Natural killer cell treated with Interleukin-12 subunit alpha and Interleukin-12 subunit beta and Interleukin-15 and Interleukin-18, amount 100 ng/mL, for 72 hours (primary cell): ENCODE measurements around the gene LUC7L. TPM values are rescaled to one million over a fixed set of nuclear protein-coding genes. Genes with fewer than 3 reads are reported as not detected.

Experiments used
- ATAC-seq, 2 donors: fragments of 150-1000 bp; cut with Tn5 transposase in 1 of 2; sonication (Bioruptor Pico), chemical (Tn5 transposase) in 1 of 2; 2 replicates each; pipeline ENCODE4 v1.10.0; 2021
- DNase-seq: peaks from one replicate; pipeline ENCODE4 v3.0.0; 2022; ENCODE audit warnings: low spot score
- H3K27ac Mint-ChIP-seq, 2 donors: 1 replicate in 1 of 2; 2 replicates in 1 of 2; pipeline ENCODE4 v1.8.0; 2022; ENCODE audit warnings: mixed read lengths in 2 of 2, mild to moderate bottlenecking in 1 of 2, moderate library complexity in 1 of 2
- H3K27me3 Mint-ChIP-seq, 2 donors: 1 replicate in 1 of 2; 2 replicates in 1 of 2; pipeline ENCODE4 v1.8.0; 2022; ENCODE audit warnings: mixed read lengths in 2 of 2
- H3K36me3 Mint-ChIP-seq: one replicate; pipeline ENCODE4 v1.8.0; 2022; ENCODE audit warnings: mixed read lengths
- H3K4me1 Mint-ChIP-seq, 2 donors: 1 replicate in 1 of 2; 2 replicates in 1 of 2; pipeline ENCODE4 v1.8.0; 2022; ENCODE audit warnings: low read depth in 2 of 2, mixed read lengths in 2 of 2, mild to moderate bottlenecking in 1 of 2
- H3K4me3 Mint-ChIP-seq: one replicate; pipeline ENCODE4 v1.8.0; 2022; ENCODE audit warnings: mixed read lengths
- H3K9me3 Mint-ChIP-seq: 2 replicates; pipeline ENCODE4 v1.8.0; 2022; ENCODE audit warnings: mixed read lengths
- total RNA-seq, 2 donors: library from RNA; stranded (reverse); gene quantifications; one replicate each; pipeline ENCODE4 v1.2.3, GENCODE V29; 2022

The LUC7L gene, protein sequence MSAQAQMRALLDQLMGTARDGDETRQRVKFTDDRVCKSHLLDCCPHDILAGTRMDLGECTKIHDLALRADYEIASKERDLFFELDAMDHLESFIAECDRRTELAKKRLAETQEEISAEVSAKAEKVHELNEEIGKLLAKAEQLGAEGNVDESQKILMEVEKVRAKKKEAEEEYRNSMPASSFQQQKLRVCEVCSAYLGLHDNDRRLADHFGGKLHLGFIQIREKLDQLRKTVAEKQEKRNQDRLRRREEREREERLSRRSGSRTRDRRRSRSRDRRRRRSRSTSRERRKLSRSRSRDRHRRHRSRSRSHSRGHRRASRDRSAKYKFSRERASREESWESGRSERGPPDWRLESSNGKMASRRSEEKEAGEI
- 100 to 1,000 TPM in 1 of 2 donors, 10 to 100 TPM in 1; 54.2 to 115 TPM for total RNA-seq

DNA sequence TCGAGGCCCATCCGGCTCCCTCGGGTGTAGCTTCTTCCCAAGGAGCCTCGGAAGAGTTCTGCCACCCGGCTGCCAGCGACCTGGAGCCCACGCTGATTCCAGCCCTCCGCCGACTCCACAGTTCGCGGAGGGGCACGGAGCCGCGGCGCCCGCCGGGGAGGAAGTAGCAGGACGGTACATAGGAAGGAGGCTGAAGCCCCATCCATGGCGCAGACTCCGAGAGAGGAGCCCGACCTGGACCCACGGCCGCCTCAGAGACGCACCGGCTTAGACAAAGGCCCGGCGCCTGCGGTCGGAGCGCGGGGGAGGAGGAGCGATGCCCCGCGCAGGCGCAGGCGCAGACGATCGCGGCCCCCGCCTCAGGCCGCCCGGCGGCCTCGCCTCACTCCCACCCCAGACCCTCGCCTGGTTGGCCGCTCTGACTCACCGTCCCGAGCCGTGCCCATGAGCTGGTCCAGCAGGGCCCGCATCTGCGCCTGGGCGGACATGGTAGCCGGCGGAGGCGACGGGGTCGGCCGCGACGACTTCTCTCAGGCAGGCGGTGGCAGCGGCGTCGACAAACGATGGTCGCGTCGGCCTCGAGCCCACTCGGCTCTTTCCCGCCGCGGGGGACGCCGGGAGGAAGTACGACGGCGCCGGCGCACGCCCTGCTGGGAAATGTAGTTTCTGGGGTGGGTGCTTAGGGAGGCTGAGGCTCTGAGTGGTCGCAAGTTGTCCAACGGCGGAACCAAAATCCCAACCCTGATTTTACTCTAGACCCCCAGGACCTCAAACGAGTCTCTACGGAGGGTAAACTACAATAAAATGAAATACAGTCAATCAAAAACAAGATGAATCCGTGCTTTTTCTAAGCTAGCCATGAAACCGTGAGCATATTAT lies at the start of gene LUC7L:
Gene LUC7L, minus strand, starts transcription at position 598 of the 879 bp plus-strand sequence. Its CDS starts 110 bp downstream, at position 488.
- Mint-ChIP-seq H3K9me3 (no peaks in the 10 kb centered on the region), H3K27ac (peak within 1 kb of the TSS; percentile 81 to 82), H3K4me1 (peaks cover 19 to 24% of the 10 kb centered on the region in 2 donors), H3K4me3 (peak within 1 kb of the TSS; percentile 88), H3K27me3 (no peaks in the 10 kb centered on the region), H3K36me3 (peaks cover 6% of the 10 kb centered on the region)
- DNase-seq (peak; percentile 91), ATAC-seq (peak; percentile 95 to 96)

DNA sequence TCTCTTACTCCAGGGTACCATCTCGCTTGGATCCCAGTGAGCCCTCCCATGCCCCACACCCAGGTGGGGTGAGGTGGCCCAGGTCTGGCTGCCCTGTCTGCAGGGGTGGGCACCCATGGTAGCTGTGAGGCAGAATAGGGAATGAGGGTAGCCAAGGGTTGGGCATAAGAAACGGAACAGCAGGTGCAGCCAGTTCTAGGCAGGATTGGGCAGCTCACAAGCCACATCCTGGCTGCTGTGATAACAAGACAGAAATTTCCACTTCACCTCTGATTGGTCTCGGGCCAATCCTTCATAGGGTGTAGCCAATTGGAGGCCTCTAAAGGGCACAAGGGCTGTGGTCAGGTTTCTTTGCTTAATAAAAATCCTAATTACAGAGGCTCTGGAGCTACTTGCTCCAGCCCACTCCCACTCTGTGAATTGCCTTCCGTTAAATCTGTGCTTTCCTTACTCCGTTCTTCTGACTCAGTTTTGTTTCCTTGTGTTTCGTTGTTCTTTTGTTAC lies 49.7 kb upstream of the LUC7L start:
- H3K27ac Mint-ChIP-seq: no peak overlapping the region
- ATAC-seq (peak in 1 of 2 donors; percentile 50), DNase-seq (no peak)
- H3K9me3 Mint-ChIP-seq: no peaks in the 10 kb centered on the region
- H3K27me3 Mint-ChIP-seq: no peaks in the 10 kb centered on the region
- peaks cover 6 to 7% of the 10 kb centered on the region in 2 donors for H3K4me1 Mint-ChIP-seq
- H3K36me3 Mint-ChIP-seq: no peaks in the 10 kb centered on the region
- H3K4me3 Mint-ChIP-seq: no peak overlapping the region

DNA sequence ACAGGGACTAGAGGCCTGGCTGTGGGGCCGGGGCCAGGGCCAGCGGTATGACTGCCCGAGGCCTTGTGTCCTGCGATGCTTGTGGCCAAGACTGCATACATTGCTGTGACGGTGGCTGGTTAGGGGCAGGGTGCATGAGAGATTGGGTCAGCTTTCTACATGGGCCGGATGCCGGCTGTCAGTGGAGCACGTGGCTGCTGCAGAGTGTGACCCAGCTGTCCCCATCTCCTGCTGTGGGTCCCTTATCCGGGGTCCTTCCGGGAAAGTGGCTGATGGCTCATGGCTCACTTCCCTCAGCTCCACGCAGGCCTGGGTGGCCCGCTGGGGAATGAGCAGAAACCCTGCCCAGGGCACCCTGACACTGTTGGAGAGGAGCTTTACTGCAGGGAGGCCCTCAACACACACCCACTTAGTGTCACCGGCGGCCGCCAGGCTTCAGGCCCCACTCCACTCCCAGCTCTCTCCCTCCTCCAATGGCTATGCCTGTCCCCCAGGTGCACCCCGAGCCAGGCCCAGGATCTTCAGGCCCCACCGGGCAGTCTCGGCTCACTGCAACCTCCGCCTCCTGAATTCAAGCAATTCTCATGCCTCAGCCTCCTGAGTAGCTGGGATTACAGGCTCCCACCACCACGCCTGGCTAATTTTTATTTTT lies 47.3 kb upstream of the LUC7L start:
- Mint-ChIP-seq H3K36me3 (no peaks in the 10 kb centered on the region), H3K27me3 (no peaks in the 10 kb centered on the region), H3K4me1 (peaks cover 6 to 7% of the 10 kb centered on the region in 2 donors), H3K4me3 (peak overlapping the region; percentile 42), H3K27ac (no peak overlapping the region), H3K9me3 (no peaks in the 10 kb centered on the region)
- ATAC-seq (no peak), DNase-seq (no peak)

DNA sequence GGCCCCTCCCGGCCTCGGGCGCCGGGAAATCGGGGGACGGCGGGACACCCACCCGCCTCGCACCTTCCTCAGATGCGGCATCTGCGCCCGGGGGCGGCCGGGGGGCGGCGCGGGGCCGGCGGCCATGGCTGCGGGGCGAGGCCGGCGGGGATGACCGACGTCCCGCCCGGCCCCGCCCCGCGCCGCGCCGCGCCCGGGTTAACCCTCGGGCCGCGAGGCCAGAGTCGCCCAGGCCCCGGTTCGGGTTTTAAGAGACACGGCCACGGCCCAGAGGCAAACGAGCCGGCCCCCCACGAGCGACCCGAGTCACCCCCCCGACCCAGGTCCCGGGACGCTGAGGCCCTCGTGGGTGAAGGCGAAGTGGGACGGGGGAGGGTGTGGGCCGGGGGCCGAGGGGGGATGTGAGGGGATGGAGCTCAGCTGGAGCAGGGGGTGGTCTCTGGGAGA lies 46.6 kb upstream of the LUC7L start, which contains the start of gene RGS11:
Gene RGS11, minus strand, starts transcription at position 159 of the 447 bp plus-strand sequence. Its CDS starts 33 bp downstream, at position 126.
- Mint-ChIP-seq H3K4me1 (peaks cover 6 to 7% of the 10 kb centered on the region in 2 donors), H3K4me3 (peak within 1 kb of the TSS; percentile 42), H3K9me3 (no peaks in the 10 kb centered on the region), H3K36me3 (no peaks in the 10 kb centered on the region), H3K27me3 (no peaks in the 10 kb centered on the region), H3K27ac (no peak within 1 kb of the TSS)
- ATAC-seq (no peak), DNase-seq (no peak)

DNA sequence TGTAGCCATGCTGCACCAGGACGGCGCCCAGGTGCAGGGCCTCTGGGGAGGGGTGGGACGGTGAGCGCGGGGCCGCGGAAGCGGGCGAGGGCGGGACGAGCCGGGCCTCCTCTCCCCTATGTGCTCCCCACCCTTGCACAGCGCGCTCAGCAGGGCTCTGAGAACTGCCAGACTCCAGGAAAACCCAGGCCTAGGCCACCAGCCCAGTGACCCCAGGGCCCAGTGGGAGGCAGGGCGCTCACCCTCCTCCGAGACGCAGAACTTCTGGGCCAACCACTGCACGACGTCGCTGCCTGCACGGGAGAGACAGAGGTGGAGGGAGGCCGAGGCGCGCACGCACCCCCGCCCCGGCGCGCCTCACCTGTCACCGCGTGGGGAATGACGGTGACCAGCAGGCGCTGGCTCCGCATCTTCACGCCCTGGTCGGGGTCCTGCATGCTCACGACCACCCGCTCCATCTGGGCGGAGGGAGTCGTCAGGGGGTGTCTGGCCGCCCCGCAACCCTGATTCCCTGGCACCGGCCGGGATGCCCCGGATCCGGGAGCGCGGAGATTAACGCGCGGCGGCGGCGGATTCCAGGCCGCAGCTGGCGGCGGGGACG lies 45.9 kb upstream of the LUC7L start:
- H3K4me3 Mint-ChIP-seq: no peak overlapping the region
- peak in 1 of 2 donors; percentile 18 for ATAC-seq
- DNase-seq: no peak
- H3K27ac Mint-ChIP-seq: no peak overlapping the region
- H3K9me3 Mint-ChIP-seq: no peaks in the 10 kb centered on the region
- H3K36me3 Mint-ChIP-seq: no peaks in the 10 kb centered on the region
- peaks cover 6 to 7% of the 10 kb centered on the region in 2 donors for H3K4me1 Mint-ChIP-seq
- H3K27me3 Mint-ChIP-seq: no peaks in the 10 kb centered on the region

DNA sequence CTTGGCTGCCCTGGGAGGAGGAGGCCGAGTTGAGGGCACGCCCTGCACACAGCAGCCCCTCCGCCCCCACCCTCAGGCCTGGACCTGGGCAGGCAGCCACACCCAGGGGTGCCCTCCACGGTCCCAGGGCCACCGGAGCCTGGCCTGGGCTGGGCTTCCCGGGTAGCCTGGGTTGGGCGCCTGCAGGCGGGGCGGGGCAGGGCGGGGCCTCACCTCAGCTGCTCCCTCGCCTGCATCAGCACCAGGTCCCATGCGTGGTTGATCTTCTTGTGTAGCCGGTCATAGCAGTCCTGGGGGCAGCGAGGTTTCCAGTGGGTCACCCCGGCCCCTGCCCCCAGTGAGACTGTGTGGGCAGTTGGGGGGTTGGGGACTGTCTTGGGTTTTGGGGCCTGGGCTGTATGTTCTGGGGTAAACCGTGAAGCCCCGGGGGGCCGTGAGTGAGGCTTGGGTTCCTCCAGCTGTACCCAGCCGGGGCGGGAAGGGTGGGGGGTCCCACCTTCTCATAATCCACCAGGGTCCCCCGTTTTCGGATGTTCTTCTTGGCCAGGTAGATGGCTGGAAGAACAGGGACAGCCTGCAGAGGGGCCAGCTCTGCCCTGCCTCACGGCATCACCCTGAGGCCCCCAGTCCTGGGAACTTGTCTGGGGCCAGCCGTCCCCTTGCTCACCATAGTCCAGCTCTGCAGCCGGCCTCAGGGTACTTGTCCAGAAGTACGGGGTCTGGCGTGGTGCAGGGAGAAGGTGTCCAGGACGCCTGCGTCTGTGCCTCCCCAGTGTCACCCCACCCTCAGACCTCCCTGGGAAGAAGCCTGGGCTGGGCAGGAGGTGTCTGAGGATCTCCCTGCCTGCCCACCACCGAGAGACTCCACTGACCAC lies 44.5 kb upstream of the LUC7L start:
- no peak overlapping the region for H3K27ac Mint-ChIP-seq
- no peaks in the 10 kb centered on the region for H3K27me3 Mint-ChIP-seq
- DNase-seq: no peak
- ATAC-seq: no peak
- no peaks in the 10 kb centered on the region for H3K9me3 Mint-ChIP-seq
- no peaks in the 10 kb centered on the region for H3K36me3 Mint-ChIP-seq
- H3K4me1 Mint-ChIP-seq: peaks cover under 1 to 2% of the 10 kb centered on the region in 2 donors
- no peak overlapping the region for H3K4me3 Mint-ChIP-seq

DNA sequence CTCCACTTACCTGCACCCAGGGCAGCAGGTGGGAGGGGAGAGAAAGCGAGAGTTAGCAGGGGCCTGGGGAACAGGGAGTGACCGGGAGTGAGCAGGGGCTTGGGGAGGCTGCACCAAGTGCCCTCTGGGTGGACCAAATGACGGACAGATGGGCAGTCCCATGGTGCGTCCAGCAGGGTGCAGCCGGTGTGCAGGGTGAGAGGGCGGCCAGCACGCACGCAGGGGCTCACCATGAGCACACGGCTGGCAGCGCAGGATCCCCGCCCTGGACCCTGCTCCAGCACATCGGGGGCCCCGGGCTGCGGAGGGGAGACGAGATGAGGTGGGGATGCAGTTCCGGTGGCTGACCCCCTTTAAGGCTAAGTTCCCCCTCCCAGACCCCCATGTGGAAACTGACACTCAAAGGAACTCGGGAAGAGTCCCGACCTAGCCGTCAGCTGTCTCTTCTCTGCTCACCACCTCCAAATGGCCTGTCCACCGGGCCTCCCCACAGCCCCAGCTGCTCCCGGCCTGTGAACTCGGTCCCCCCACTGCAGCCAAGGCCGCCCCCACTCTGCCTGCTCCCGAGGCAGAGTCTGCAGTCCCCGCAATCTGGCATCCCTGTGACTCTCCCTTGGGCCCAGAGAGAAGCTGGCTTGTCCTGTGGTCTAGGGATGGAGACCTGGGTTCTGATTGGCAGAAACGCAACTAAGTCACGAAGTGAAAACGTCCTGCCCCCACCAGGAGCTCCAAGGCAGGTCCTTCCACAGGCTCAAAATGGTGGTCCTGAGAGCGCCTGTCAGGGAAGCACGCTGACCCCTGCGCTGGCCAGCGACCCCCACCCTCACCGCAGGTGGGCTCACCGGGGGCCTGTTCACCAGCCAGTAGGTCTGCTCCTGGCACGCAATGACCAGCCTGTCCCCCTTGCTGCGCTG lies 43.6 kb upstream of the LUC7L start:
- no peak overlapping the region for H3K27ac Mint-ChIP-seq
- H3K27me3 Mint-ChIP-seq: no peaks in the 10 kb centered on the region

DNA sequence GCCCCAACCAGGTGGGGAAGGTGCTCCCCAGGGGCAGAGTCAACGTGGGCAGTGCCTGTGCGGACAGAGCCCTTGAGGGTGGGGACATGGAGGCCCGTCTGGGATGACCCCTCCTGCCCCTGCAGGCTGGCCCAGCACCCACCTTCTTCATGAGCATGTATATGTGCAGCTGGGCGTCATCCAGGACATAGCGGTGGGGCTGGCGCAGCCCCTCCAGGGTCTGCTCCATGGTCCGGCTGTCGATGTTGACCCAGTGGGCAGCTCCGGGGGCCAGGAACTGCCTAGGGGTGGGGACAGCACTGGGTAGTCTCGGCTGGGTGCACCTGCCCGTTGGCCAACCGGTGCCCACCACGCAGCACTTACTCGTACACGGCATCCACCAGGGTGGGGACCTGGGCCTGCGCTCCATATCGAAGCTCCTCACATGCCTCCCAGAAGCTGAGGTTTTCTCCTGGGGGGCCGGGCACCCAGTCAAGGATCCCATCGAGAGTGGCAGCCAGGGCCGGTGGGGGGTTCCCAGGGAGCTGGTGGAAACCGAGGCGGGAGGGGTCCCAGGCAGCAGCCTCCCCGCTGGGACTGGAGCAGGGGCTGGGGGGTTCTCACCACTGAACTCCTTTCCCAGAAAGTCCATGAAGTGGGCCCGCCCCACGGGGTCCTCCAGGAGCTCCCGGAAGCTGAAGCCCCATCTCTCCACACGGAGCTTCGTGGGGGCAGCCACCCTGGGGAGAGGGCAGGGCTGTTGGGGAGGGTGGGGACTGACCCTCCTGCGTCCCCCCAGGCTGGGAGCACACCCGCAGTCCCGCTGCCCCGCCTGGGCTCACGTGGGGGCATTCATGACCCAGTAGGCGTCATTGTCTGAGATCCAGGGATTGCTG lies 41.4 kb upstream of the LUC7L start:
- H3K4me1 Mint-ChIP-seq: peaks cover 8 to 10% of the 10 kb centered on the region in 2 donors
- H3K9me3 Mint-ChIP-seq: no peaks in the 10 kb centered on the region
- H3K4me3 Mint-ChIP-seq: no peak overlapping the region
- ATAC-seq: no peak
- no peak for DNase-seq
- H3K27ac Mint-ChIP-seq: no peak overlapping the region
- no peaks in the 10 kb centered on the region for H3K27me3 Mint-ChIP-seq
- H3K36me3 Mint-ChIP-seq: no peaks in the 10 kb centered on the region

More for the DNA sequence above, 43.6 kb upstream of the LUC7L start:
- no peaks in the 10 kb centered on the region for H3K9me3 Mint-ChIP-seq
- H3K4me1 Mint-ChIP-seq: peaks cover 2% of the 10 kb centered on the region in 2 donors
- DNase-seq (no peak), ATAC-seq (no peak)
- no peak overlapping the region for H3K4me3 Mint-ChIP-seq
- H3K36me3 Mint-ChIP-seq: no peaks in the 10 kb centered on the region

DNA sequence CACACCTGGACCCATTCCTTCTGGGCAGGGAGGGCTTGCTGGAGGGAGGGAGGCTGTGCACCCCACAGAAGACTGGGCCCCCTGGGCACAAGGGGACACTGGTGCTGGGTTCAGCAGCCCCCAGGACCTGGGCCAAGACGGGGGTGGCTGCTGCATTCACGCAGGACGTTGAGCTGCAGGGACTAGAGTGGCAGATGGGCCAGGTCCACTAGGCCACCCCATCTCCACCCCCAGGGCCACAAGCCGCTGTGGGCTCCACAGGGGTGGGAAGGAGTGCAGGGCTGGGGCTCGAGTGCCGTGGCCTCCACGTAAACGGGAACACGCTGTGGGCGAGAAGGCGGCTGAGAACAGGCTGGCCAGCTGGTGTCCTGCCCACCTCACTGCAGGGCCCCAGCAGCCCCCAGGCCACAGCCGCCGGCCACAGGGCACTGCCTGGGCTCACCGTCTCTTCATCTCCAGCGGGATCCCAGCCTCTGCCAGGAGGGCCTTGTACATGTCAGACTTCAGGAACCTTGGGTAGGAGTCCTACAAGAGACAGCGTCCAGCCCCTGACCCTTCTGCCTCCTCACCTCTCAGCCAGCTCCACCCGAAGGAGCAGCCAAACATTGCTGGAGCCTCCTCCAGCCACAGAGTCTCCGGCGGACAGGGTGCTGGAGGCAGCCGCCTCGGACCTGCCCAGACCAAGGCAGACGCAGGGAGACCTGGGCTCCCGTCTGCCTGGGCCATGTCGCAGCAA lies 40.0 kb upstream of the LUC7L start:
- ATAC-seq (no peak), DNase-seq (no peak)
- no peaks in the 10 kb centered on the region for H3K36me3 Mint-ChIP-seq

DNA sequence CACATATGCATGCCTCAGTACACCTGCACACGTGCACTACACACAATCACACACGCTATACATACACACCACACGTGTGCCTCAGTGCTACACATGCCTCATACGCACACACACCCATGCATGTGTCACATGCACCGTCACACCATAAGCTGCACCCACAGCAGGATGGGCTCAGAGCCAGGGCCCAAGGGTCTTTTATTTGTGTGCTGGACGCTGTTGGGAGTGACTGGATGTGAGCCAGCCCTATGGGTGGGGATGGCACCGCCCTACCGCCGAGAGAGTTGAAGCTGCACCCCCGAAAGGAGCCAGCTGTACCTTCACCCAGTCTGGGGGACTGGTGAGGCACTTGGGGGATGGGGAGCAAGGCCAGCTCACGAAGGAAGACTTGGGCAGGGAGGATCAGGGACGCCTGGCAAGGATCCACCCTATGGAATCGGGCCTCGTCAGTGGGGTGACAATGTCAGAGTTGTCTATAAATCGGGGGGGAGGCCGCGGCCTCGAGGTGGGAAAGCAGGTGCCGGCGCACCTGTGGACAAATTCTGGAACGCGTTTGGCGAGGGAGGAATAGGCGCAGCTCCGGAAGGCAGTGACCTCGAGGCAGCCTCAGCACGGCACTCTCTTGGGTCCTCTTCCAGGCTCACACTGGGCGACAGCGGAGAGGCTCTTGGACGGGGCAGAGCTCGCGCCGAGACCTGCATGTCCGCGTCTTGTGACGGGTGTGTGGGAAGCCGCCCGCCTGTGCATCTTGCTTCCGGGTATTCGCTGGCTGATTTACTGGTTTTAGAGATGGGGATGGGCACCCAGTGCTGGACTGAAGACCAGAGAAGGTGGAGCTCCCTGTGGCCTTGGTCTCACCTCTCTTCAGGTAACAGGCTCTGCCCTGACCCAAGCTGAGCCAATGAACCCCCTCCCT lies 39.1 kb upstream of the LUC7L start:
- Mint-ChIP-seq H3K27me3 (no peaks in the 10 kb centered on the region), H3K36me3 (no peaks in the 10 kb centered on the region), H3K4me1 (peaks cover 8 to 10% of the 10 kb centered on the region in 2 donors), H3K4me3 (no peak overlapping the region), H3K9me3 (no peaks in the 10 kb centered on the region), H3K27ac (no peak overlapping the region)
- ATAC-seq: no peak
- DNase-seq: no peak

More for the DNA sequence above, 40.0 kb upstream of the LUC7L start:
- Mint-ChIP-seq H3K9me3 (no peaks in the 10 kb centered on the region), H3K4me3 (no peak overlapping the region), H3K27me3 (no peaks in the 10 kb centered on the region), H3K27ac (peak overlapping the region in 1 of 2 donors; percentile 51), H3K4me1 (peaks cover 8 to 10% of the 10 kb centered on the region in 2 donors)
